WTC11 (cell line): ENCODE data around the gene ARHGAP30. TPM values are rescaled to one million over a fixed set of nuclear protein-coding genes. Genes with fewer than 3 reads are reported as not detected.

Experiments used
- ATAC-seq: fragments of 200-7000 bp; cut with Tn5 transposase; 2 replicates; pipeline ENCODE4 v1.10.0; 2021; ENCODE audit warnings: mild to moderate bottlenecking, moderate library complexity
- CTCF ChIA-PET: fragments of 300-600 bp; sonication (Branson Sonifier 250); formaldehyde crosslinking; loops from one replicate; lab custom pipeline; 2021; ENCODE audit warnings: antibody characterized with exemption; lab: Charles Lee
- POLR2A ChIA-PET: fragments of 350-600 bp; sonication (Branson Sonifier 250); formaldehyde crosslinking; loops from one replicate; lab custom pipeline; 2021; ENCODE audit warnings: antibody characterized with exemption; lab: Charles Lee
- DNase-seq: peaks from one replicate; pipeline ENCODE4 v3.0.0; 2021; ENCODE audit warnings: low spot score
- H3K27ac Mint-ChIP-seq: 2 replicates; pipeline ENCODE4 v1.8.0; 2021; ENCODE audit warnings: mixed read lengths
- H3K27me3 Mint-ChIP-seq: 2 replicates; pipeline ENCODE4 v1.8.0; 2021; ENCODE audit warnings: low read depth, mild to moderate bottlenecking, moderate library complexity, mixed read lengths
- H3K36me3 Mint-ChIP-seq: 2 replicates; pipeline ENCODE4 v1.8.0; 2021; ENCODE audit warnings: mixed read lengths
- H3K4me1 Mint-ChIP-seq: 2 replicates; pipeline ENCODE4 v1.8.0; 2022; ENCODE audit warnings: mixed read lengths
- H3K4me3 Mint-ChIP-seq: 2 replicates; pipeline ENCODE4 v1.8.0; 2021; ENCODE audit warnings: mild to moderate bottlenecking, moderate library complexity, mixed read lengths
- H3K9me3 Mint-ChIP-seq: 2 replicates; pipeline ENCODE4 v1.8.0; 2021; ENCODE audit warnings: mixed read lengths
- CBFB ChIP-seq: sonication (generic); formaldehyde crosslinking; IDR thresholded peaks from 2 replicates; pipeline ENCODE4 v1.8.1; 2022; ENCODE audit warnings: mild to moderate bottlenecking, low read depth, missing genetic modification reagents
- CDX4 ChIP-seq: fragments of 250-450 bp; sonication (Bioruptor Pico); IDR thresholded peaks from 2 replicates; pipeline ENCODE4 v1.9.0; 2021; ENCODE audit warnings: moderate library complexity, mild to moderate bottlenecking, inconsistent platforms, borderline replicate concordance
- CREM ChIP-seq: sonication (generic); formaldehyde crosslinking; IDR thresholded peaks from 2 replicates; pipeline ENCODE4 v1.8.1; 2022; ENCODE audit warnings: mild to moderate bottlenecking, missing genetic modification reagents, moderate library complexity
- E2F1 ChIP-seq: sonication (generic); formaldehyde crosslinking; IDR thresholded peaks from 2 replicates; pipeline ENCODE4 v1.8.0; 2022; ENCODE audit warnings: mild to moderate bottlenecking, missing genetic modification reagents
- ELF4 ChIP-seq: sonication (generic); formaldehyde crosslinking; IDR thresholded peaks from 2 replicates; pipeline ENCODE4 v1.8.1; 2022; ENCODE audit warnings: low read depth, mild to moderate bottlenecking, moderate library complexity, missing genetic modification reagents
- GABPB1 ChIP-seq: sonication (generic); formaldehyde crosslinking; IDR thresholded peaks from 2 replicates; pipeline ENCODE4 v1.8.1; 2023; ENCODE audit warnings: mild to moderate bottlenecking, missing genetic modification reagents
- IRF2 ChIP-seq: sonication (generic); formaldehyde crosslinking; IDR thresholded peaks from 2 replicates; pipeline ENCODE4 v1.8.0; 2022; ENCODE audit warnings: low read depth, missing genetic modification reagents, borderline replicate concordance
- KAT7 ChIP-seq: sonication (generic); formaldehyde crosslinking; IDR thresholded peaks from 2 replicates; pipeline ENCODE4 v1.8.1; 2023; ENCODE audit warnings: missing genetic modification reagents, mild to moderate bottlenecking, borderline replicate concordance
- NFATC4 ChIP-seq: fragments of 250-450 bp; sonication (Bioruptor Pico); IDR thresholded peaks from 2 replicates; pipeline ENCODE4 v1.9.0; 2021; ENCODE audit warnings: mild to moderate bottlenecking
- NFE2L1 ChIP-seq: sonication (generic); formaldehyde crosslinking; IDR thresholded peaks from 2 replicates; pipeline ENCODE4 v1.8.1; 2023; ENCODE audit warnings: missing genetic modification reagents
- NFYB ChIP-seq: sonication (generic); formaldehyde crosslinking; conservative IDR thresholded peaks from 2 replicates; pipeline ENCODE4 v1.8.0; 2022; ENCODE audit warnings: low read depth, missing genetic modification reagents
- NR1H2 ChIP-seq: sonication (generic); formaldehyde crosslinking; IDR thresholded peaks from 2 replicates; pipeline ENCODE4 v1.9.0; 2021; ENCODE audit warnings: mild to moderate bottlenecking, moderate library complexity, missing genetic modification reagents
- NR3C1 ChIP-seq: sonication (generic); formaldehyde crosslinking; conservative IDR thresholded peaks from 2 replicates; pipeline ENCODE4 v1.8.1; 2023; ENCODE audit warnings: low read depth, mild to moderate bottlenecking, missing genetic modification reagents
- OVOL2 ChIP-seq: fragments of 250-450 bp; sonication (Bioruptor Pico); IDR thresholded peaks from 2 replicates; pipeline ENCODE4 v1.9.0; 2021; ENCODE audit warnings: mild to moderate bottlenecking, borderline replicate concordance
- RELA ChIP-seq: sonication (generic); formaldehyde crosslinking; IDR thresholded peaks from 2 replicates; pipeline ENCODE4 v1.8.1; 2022; ENCODE audit warnings: missing genetic modification reagents, mild to moderate bottlenecking, borderline replicate concordance
- SMAD3 ChIP-seq: sonication (generic); formaldehyde crosslinking; IDR thresholded peaks from 2 replicates; pipeline ENCODE4 v1.8.0; 2022; ENCODE audit warnings: missing genetic modification reagents, mild to moderate bottlenecking, borderline replicate concordance
- SOX15 ChIP-seq: fragments of 250-450 bp; sonication (Bioruptor Pico); IDR thresholded peaks from 2 replicates; pipeline ENCODE4 v1.9.0; 2021; ENCODE audit warnings: mild to moderate bottlenecking
- SP1 ChIP-seq: sonication (generic); formaldehyde crosslinking; conservative IDR thresholded peaks from 2 replicates; pipeline ENCODE4 v1.8.1; 2022; ENCODE audit warnings: missing genetic modification reagents
- ZNF263 ChIP-seq: sonication (generic); formaldehyde crosslinking; IDR thresholded peaks from 2 replicates; pipeline ENCODE4 v1.8.1; 2022; ENCODE audit warnings: low read depth, mild to moderate bottlenecking, moderate library complexity, missing genetic modification reagents
- ZNF317 ChIP-seq: sonication (generic); formaldehyde crosslinking; IDR thresholded peaks from 2 replicates; pipeline ENCODE4 v1.8.1; 2023; ENCODE audit warnings: low read depth, mild to moderate bottlenecking, moderate library complexity, missing genetic modification reagents, borderline replicate concordance
- ZNF396 ChIP-seq: fragments of 250-450 bp; sonication (Bioruptor Pico); IDR thresholded peaks from 2 replicates; pipeline ENCODE4 v1.8.0; 2021; ENCODE audit warnings: mild to moderate bottlenecking, moderate library complexity, borderline replicate concordance
- ZNF512 ChIP-seq: sonication (generic); formaldehyde crosslinking; IDR thresholded peaks from 2 replicates; pipeline ENCODE4 v1.8.1; 2022; ENCODE audit warnings: missing genetic modification reagents, borderline replicate concordance
- total RNA-seq: library from RNA; stranded (reverse); gene quantifications from 3 replicates; pipeline ENCODE4 v1.2.3, GENCODE V29; 2021
- TF ChIP-seq, protein P1 (sequence below): sonication (generic); formaldehyde crosslinking; IDR thresholded peaks from 2 replicates; pipeline ENCODE4 v1.8.1; 2023; ENCODE audit warnings: mild to moderate bottlenecking, missing genetic modification reagents, borderline replicate concordance
- TF ChIP-seq, protein P2 (sequence below): sonication (generic); formaldehyde crosslinking; IDR thresholded peaks from 2 replicates; pipeline ENCODE4 v1.8.1; 2023; ENCODE audit warnings: mild to moderate bottlenecking, missing genetic modification reagents

The ARHGAP30 gene
- total RNA-seq, 1 experiment from 2014 or later, result 0.52 TPM

DNA sequence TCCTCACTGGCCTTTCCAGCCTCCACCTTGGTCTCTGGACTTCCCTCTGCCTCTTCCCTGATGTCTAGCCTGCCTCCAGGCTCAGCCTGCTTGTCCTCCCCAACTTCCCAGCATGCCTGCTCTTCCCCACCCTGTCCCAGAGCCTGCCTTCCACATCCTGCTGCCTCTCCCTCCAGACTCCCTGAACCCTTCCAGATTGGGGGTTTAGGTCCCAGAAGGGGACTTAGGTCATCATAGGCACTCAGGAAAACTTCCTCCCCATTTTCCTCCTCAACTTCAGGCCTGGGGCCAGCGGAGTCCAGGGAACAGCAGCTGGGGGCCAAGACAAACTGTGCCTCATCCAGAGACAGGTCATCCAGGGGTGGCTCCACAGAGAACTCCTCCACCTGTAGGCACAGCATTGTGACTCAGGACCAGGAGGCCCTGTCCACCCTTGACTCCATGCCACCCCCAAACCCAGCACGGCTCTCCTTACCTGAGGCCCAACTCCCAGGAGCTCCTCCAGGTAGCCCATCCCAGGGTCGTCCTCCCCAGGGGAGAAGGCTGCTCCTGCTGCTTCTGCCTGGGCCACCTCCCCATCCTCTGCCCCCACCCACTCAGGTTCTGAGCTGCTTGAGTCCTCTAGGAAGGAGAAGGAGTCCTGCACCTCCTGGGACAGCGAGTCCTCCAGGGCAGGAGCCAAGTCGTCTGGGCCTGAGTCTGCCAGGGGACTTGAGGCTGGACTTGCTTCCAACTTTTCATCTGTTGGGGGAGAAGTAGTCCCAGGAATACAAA is 20.6 kb downstream of the ARHGAP30 start:
- TF ChIP-seq KAT7 (CRISPR knock-in tag) (no peak), RELA (CRISPR knock-in tag) (no peak), SOX15 (CRISPR knock-in tag) (no peak), E2F1 (CRISPR knock-in tag) (no peak), IRF2 (CRISPR knock-in tag) (no peak), SMAD3 (CRISPR knock-in tag) (no peak), NR3C1 (CRISPR knock-in tag) (no peak), OVOL2 (no peak), CBFB (CRISPR knock-in tag) (no peak), ZNF317 (CRISPR knock-in tag) (no peak), ELF4 (CRISPR knock-in tag) (no peak), NFE2L1 (CRISPR knock-in tag) (no peak), SP1 (CRISPR knock-in tag) (no peak), CDX4 (CRISPR knock-in tag) (no peak), CREM (CRISPR knock-in tag) (no peak)
- TF ChIP-seq, protein P1, sequence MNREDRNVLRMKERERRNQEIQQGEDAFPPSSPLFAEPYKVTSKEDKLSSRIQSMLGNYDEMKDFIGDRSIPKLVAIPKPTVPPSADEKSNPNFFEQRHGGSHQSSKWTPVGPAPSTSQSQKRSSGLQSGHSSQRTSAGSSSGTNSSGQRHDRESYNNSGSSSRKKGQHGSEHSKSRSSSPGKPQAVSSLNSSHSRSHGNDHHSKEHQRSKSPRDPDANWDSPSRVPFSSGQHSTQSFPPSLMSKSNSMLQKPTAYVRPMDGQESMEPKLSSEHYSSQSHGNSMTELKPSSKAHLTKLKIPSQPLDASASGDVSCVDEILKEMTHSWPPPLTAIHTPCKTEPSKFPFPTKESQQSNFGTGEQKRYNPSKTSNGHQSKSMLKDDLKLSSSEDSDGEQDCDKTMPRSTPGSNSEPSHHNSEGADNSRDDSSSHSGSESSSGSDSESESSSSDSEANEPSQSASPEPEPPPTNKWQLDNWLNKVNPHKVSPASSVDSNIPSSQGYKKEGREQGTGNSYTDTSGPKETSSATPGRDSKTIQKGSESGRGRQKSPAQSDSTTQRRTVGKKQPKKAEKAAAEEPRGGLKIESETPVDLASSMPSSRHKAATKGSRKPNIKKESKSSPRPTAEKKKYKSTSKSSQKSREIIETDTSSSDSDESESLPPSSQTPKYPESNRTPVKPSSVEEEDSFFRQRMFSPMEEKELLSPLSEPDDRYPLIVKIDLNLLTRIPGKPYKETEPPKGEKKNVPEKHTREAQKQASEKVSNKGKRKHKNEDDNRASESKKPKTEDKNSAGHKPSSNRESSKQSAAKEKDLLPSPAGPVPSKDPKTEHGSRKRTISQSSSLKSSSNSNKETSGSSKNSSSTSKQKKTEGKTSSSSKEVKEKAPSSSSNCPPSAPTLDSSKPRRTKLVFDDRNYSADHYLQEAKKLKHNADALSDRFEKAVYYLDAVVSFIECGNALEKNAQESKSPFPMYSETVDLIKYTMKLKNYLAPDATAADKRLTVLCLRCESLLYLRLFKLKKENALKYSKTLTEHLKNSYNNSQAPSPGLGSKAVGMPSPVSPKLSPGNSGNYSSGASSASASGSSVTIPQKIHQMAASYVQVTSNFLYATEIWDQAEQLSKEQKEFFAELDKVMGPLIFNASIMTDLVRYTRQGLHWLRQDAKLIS (CRISPR knock-in tag), result no peak
- TF ChIP-seq, all 79 proteins: peak for 0
- DNase-seq, result no peak
- H3K36me3 Mint-ChIP-seq, result peaks cover 18% of the 10 kb centered on the region
- POLR2A ChIA-PET, result interaction anchor here (0.5 kb wide), 1 partner anchor 17 kb away, joined by 5 read pairs; no protein-coding TSS in a partner anchor
- H3K4me1 Mint-ChIP-seq, result peaks cover 14% of the 10 kb centered on the region
- H3K4me3 Mint-ChIP-seq, result no peak overlapping the region
- peaks cover 26% of the 10 kb centered on the region for H3K9me3 Mint-ChIP-seq
- H3K27ac Mint-ChIP-seq, result no peak overlapping the region
- ATAC-seq, result no peak
- CTCF ChIA-PET, result no interaction called here
- H3K27me3 Mint-ChIP-seq, result peaks cover 45% of the 10 kb centered on the region

DNA sequence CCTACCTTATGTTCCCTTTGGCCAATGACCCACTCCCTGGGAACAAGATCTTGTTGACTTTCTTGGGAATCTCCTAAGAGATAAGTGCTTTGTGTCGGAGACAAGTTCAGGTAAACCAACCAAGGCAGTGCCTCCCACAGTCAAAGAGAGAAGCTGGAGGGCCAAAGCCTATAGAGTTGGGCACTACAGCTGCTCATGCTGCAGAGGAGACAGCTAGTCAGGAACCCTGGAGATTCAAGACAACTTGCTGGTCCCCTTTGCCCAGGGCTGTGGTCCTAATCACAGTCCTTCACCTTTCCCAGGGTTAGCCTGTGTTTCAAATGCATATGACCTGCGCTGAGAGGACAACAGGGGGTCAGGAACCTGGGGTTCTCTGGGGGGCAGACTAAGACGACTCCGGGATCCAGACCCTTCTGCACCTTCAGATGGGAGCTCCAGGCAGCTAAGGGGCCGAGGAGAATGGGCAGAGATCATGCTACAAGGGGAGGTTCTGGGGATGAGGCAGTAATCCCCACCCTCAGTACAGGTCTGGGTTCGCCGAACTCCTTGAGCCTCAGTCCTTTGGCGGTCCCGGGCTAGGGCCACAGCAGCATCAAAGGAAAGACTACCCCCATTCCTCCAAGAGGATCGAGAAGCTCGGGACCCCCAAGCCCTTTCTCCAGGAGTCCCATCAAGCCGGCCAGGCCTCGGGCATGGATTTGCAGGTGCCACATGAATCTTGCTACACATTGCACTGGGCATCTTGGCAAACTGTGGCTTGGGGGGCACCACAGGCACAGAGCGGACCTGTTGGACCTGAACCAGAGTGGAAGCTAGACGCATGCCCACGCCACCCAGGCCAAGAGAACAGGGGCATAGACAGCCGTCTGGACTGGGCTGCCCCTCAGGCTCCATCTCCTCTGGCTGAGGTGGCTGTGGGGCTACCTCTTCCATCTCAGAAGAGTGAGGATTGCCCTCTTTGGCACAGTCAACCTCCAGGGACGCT is 22.0 kb downstream of the ARHGAP30 start:
- Mint-ChIP-seq H3K4me3 (no peak overlapping the region), H3K27ac (no peak overlapping the region), H3K36me3 (peaks cover 24% of the 10 kb centered on the region), H3K27me3 (peaks cover 38% of the 10 kb centered on the region), H3K9me3 (peaks cover 26% of the 10 kb centered on the region), H3K4me1 (peaks cover 17% of the 10 kb centered on the region)
- ChIA-PET POLR2A (interaction anchor here (3.0 kb wide), 1 partner anchor 21 kb away, joined by 11 read pairs; the partner anchor contains the start of gene ARHGAP30), CTCF (interaction anchor here (0.6 to 1.1 kb wide), 3 partner anchors 9 to 49 kb away, joined by 3 to 5 read pairs (median 3); partner anchors contain the start of genes F11R and TSTD1)
- ATAC-seq, result no peak
- no peak for DNase-seq
- TF ChIP-seq ZNF263 (CRISPR knock-in tag), result no peak
- TF ChIP-seq ZNF396, result no peak
- no peak for TF ChIP-seq NFYB (CRISPR knock-in tag)
- no peak for TF ChIP-seq GABPB1 (CRISPR knock-in tag)
- no peak for TF ChIP-seq NR1H2 (CRISPR knock-in tag)
- TF ChIP-seq ZNF512 (CRISPR knock-in tag), result no peak
- TF ChIP-seq CREM (CRISPR knock-in tag), result no peak
- no peak for TF ChIP-seq NFATC4 (CRISPR knock-in tag)
- TF ChIP-seq, protein P2, sequence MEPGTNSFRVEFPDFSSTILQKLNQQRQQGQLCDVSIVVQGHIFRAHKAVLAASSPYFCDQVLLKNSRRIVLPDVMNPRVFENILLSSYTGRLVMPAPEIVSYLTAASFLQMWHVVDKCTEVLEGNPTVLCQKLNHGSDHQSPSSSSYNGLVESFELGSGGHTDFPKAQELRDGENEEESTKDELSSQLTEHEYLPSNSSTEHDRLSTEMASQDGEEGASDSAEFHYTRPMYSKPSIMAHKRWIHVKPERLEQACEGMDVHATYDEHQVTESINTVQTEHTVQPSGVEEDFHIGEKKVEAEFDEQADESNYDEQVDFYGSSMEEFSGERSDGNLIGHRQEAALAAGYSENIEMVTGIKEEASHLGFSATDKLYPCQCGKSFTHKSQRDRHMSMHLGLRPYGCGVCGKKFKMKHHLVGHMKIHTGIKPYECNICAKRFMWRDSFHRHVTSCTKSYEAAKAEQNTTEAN, result no peak
